CD4-positive, CD25-positive, alpha-beta regulatory T cell (primary cell): ENCODE data around the gene CIITA. TPM values are rescaled to one million over a fixed set of nuclear protein-coding genes. Genes with fewer than 3 reads are reported as not detected.

Experiments used
- ATAC-seq, 2 donors: fragments of 150-1000 bp; cut with Tn5 transposase; one replicate each; pipeline ENCODE4 v1.10.0; 2021; ENCODE audit warnings: low read depth in 2 of 2, moderate number of reproducible peaks in 2 of 2, moderate library complexity in 1 of 2
- DNase-seq, 3 donors: peaks; one replicate each; pipeline versions ENCODE4 v3.0.0 to v3.0.0-alpha.2; 2012 to 2022; ENCODE audit warnings: mixed read lengths in 1 of 3
- H3K27ac ChIP-seq: one replicate; pipeline ENCODE4 v1.7.0; 2013; ENCODE audit warnings: mild to moderate bottlenecking, low read length; ENCODE audit not compliant: insufficient read depth, poor library complexity, severe bottlenecking
- H3K27me3 ChIP-seq: one replicate; pipeline ENCODE4 v1.7.0; 2013; ENCODE audit warnings: low read length; ENCODE audit not compliant: control insufficient read depth, insufficient read depth
- H3K36me3 ChIP-seq: one replicate; pipeline ENCODE4 v1.7.0; 2013; ENCODE audit warnings: mild to moderate bottlenecking, low read length, moderate library complexity; ENCODE audit not compliant: control insufficient read depth, insufficient read depth
- H3K4me1 ChIP-seq: 2 replicates; pipeline ENCODE4 v1.7.0; 2013; ENCODE audit warnings: mild to moderate bottlenecking, low read length; ENCODE audit not compliant: insufficient read depth, control insufficient read depth, poor library complexity, severe bottlenecking
- H3K4me3 ChIP-seq: one replicate; pipeline ENCODE4 v1.7.0; 2013; ENCODE audit warnings: low read depth, mild to moderate bottlenecking, low read length, moderate library complexity
- H3K9me3 ChIP-seq, 2 experiments: 1 replicate in 1 of 2; 2 replicates in 1 of 2; pipeline ENCODE4 v1.7.0; 2013; ENCODE audit warnings: low read length in 2 of 2, mild to moderate bottlenecking in 1 of 2, moderate library complexity in 1 of 2; ENCODE audit not compliant: control insufficient read depth in 2 of 2
- H3K27ac Mint-ChIP-seq, 3 donors: one replicate each; pipeline ENCODE4 v1.8.0; 2020 to 2022; ENCODE audit warnings: mild to moderate bottlenecking in 3 of 3, mixed read lengths in 3 of 3, moderate library complexity in 2 of 3
- H3K27me3 Mint-ChIP-seq: one replicate; pipeline ENCODE4 v1.8.0; 2022; ENCODE audit warnings: mild to moderate bottlenecking, mixed read lengths
- H3K36me3 Mint-ChIP-seq: one replicate; pipeline ENCODE4 v1.8.0; 2020; ENCODE audit warnings: mixed read lengths
- H3K4me1 Mint-ChIP-seq, 4 donors: one replicate each; pipeline ENCODE4 v1.8.0; 2020 to 2022; ENCODE audit warnings: mixed read lengths in 4 of 4, mild to moderate bottlenecking in 1 of 4
- H3K4me3 Mint-ChIP-seq, 4 donors: one replicate each; pipeline ENCODE4 v1.8.0; 2020 to 2022; ENCODE audit warnings: mild to moderate bottlenecking in 4 of 4, mixed read lengths in 4 of 4, moderate library complexity in 3 of 4
- H3K9me3 Mint-ChIP-seq, 7 donors: one replicate each; pipeline ENCODE4 v1.8.0; 2020 to 2022; ENCODE audit warnings: mixed read lengths in 7 of 7, mild to moderate bottlenecking in 3 of 7, moderate library complexity in 2 of 7
- polyA plus RNA-seq, 4 donors: library from polyadenylated mRNA; unstranded; fragments of 300-500 nt; fragmentation: Illumina TruSeq; gene quantifications; one replicate each; pipeline ENCODE4 v1.2.3, GENCODE V29; 2021
- total RNA-seq: library from RNA; stranded (reverse); gene quantifications from one replicate; pipeline ENCODE4 v1.2.3, GENCODE V29; 2022

Gene CIITA
- total and polyA plus RNA-seq, 5 donors from 2014 or later, result 1.9 to 35.0 (median 3.3) TPM

GRCh38 chr16:10888320-10888937, 11.4 kb downstream of the CIITA start:
- Mint-ChIP-seq H3K4me3 (no peak overlapping the region), H3K27ac (no peak overlapping the region), H3K27me3 (no peaks in the 10 kb centered on the region), H3K36me3 (no peaks in the 10 kb centered on the region), H3K9me3 (no peaks in the 10 kb centered on the region), H3K4me1 (peaks cover 0 to 20% (median 11%) of the 10 kb centered on the region in 4 donors)
- no peak overlapping the region for H3K27ac ChIP-seq
- H3K36me3 ChIP-seq, result no peaks in the 10 kb centered on the region
- H3K4me3 ChIP-seq, result no peak overlapping the region
- no peaks in the 10 kb centered on the region for H3K9me3 ChIP-seq
- no peaks in the 10 kb centered on the region for H3K27me3 ChIP-seq
- DNase-seq (no peak), ATAC-seq (no peak)
- H3K4me1 ChIP-seq, result peaks cover 9% of the 10 kb centered on the region

GRCh38 chr16:10889855-10890254, 12.9 kb downstream of the CIITA start:
- ATAC-seq, result no peak
- Mint-ChIP-seq H3K27ac (no peak overlapping the region), H3K4me1 (peaks cover 0 to 18% (median 10%) of the 10 kb centered on the region in 4 donors), H3K36me3 (no peaks in the 10 kb centered on the region), H3K27me3 (no peaks in the 10 kb centered on the region), H3K9me3 (no peaks in the 10 kb centered on the region), H3K4me3 (no peak overlapping the region)
- Histone ChIP-seq H3K36me3 (no peaks in the 10 kb centered on the region), H3K27ac (no peak overlapping the region), H3K27me3 (no peaks in the 10 kb centered on the region), H3K4me1 (peaks cover 9% of the 10 kb centered on the region), H3K4me3 (no peak overlapping the region), H3K9me3 (no peaks in the 10 kb centered on the region)
- no peak for DNase-seq

- Mint-ChIP-seq H3K27me3 (no peaks in the 10 kb centered on the region), H3K9me3 (peaks cover 0 to 1% (median 0%) of the 10 kb centered on the region in 7 donors), H3K4me3 (no peak overlapping the region), H3K4me1 (peaks cover 0 to 4% (median 0%) of the 10 kb centered on the region in 4 donors), H3K27ac (no peak overlapping the region), H3K36me3 (no peaks in the 10 kb centered on the region)
- H3K36me3 ChIP-seq, result peaks cover 7% of the 10 kb centered on the region
- no peak for ATAC-seq
- no peaks in the 10 kb centered on the region for H3K27me3 ChIP-seq
- no peak for DNase-seq
- H3K27ac ChIP-seq, result no peak overlapping the region
- no peaks in the 10 kb centered on the region for H3K9me3 ChIP-seq
- H3K4me3 ChIP-seq, result no peak overlapping the region
- H3K4me1 ChIP-seq, result no peaks in the 10 kb centered on the region
Observed at GRCh38 chr16:10892782-10893318, 15.8 kb downstream of the CIITA start.

GRCh38 chr16:10895053-10895946, 18.3 kb downstream of the CIITA start:
- Mint-ChIP-seq H3K27me3 (no peaks in the 10 kb centered on the region), H3K4me1 (peaks cover 0 to 4% (median 0%) of the 10 kb centered on the region in 4 donors), H3K4me3 (no peak overlapping the region), H3K27ac (no peak overlapping the region), H3K9me3 (peaks cover 0 to 3% (median 0%) of the 10 kb centered on the region in 7 donors), H3K36me3 (no peaks in the 10 kb centered on the region)
- H3K4me3 ChIP-seq, result no peak overlapping the region
- H3K27ac ChIP-seq, result no peak overlapping the region
- no peak for ATAC-seq
- peaks cover 9% of the 10 kb centered on the region for H3K36me3 ChIP-seq
- DNase-seq, result no peak
- no peaks in the 10 kb centered on the region for H3K9me3 ChIP-seq
- H3K4me1 ChIP-seq, result no peaks in the 10 kb centered on the region
- no peaks in the 10 kb centered on the region for H3K27me3 ChIP-seq

GRCh38 chr16:10896165-10896564, 19.2 kb downstream of the CIITA start:
- no peaks in the 10 kb centered on the region for H3K4me1 ChIP-seq
- Mint-ChIP-seq H3K27ac (peak overlapping the region in 1 of 3 donors; percentile 28), H3K9me3 (peaks cover 0 to 3% (median 0%) of the 10 kb centered on the region in 7 donors), H3K36me3 (peaks cover 2% of the 10 kb centered on the region), H3K4me1 (no peaks in the 10 kb centered on the region), H3K4me3 (no peak overlapping the region), H3K27me3 (no peaks in the 10 kb centered on the region)
- H3K36me3 ChIP-seq, result peaks cover 9% of the 10 kb centered on the region
- DNase-seq (no peak), ATAC-seq (no peak)
- H3K27ac ChIP-seq, result no peak overlapping the region
- no peak overlapping the region for H3K4me3 ChIP-seq
- H3K27me3 ChIP-seq, result no peaks in the 10 kb centered on the region
- no peaks in the 10 kb centered on the region for H3K9me3 ChIP-seq

- Histone ChIP-seq H3K4me3 (no peak overlapping the region), H3K36me3 (peaks cover 14% of the 10 kb centered on the region), H3K27me3 (no peaks in the 10 kb centered on the region), H3K9me3 (no peaks in the 10 kb centered on the region), H3K4me1 (no peaks in the 10 kb centered on the region), H3K27ac (no peak overlapping the region)
- H3K27ac Mint-ChIP-seq, result no peak overlapping the region
- H3K4me1 Mint-ChIP-seq, result no peaks in the 10 kb centered on the region
- peaks cover 0 to 3% (median 0%) of the 10 kb centered on the region in 7 donors for H3K9me3 Mint-ChIP-seq
- H3K27me3 Mint-ChIP-seq, result no peaks in the 10 kb centered on the region
- H3K4me3 Mint-ChIP-seq, result no peak overlapping the region
- no peak for ATAC-seq
- H3K36me3 Mint-ChIP-seq, result peaks cover 4% of the 10 kb centered on the region
- no peak for DNase-seq
Observed at GRCh38 chr16:10896723-10897122, 19.7 kb downstream of the CIITA start.

- H3K4me1 Mint-ChIP-seq, result no peaks in the 10 kb centered on the region
- DNase-seq, result no peak
- H3K36me3 ChIP-seq, result peaks cover 14% of the 10 kb centered on the region
- no peak overlapping the region for H3K4me3 Mint-ChIP-seq
- peak in 1 of 2 donors; percentile 37 for ATAC-seq
- H3K4me1 ChIP-seq, result no peaks in the 10 kb centered on the region
- H3K27me3 Mint-ChIP-seq, result no peaks in the 10 kb centered on the region
- H3K36me3 Mint-ChIP-seq, result peaks cover 4% of the 10 kb centered on the region
- no peaks in the 10 kb centered on the region for H3K27me3 ChIP-seq
- no peak overlapping the region for H3K27ac Mint-ChIP-seq
- H3K4me3 ChIP-seq, result no peak overlapping the region
- peaks cover 0 to 3% (median 0%) of the 10 kb centered on the region in 7 donors for H3K9me3 Mint-ChIP-seq
- no peaks in the 10 kb centered on the region for H3K9me3 ChIP-seq
- H3K27ac ChIP-seq, result no peak overlapping the region
Observed at GRCh38 chr16:10897134-10897533, 20.1 kb downstream of the CIITA start.
